ENCODE results near the gene SENP7. TPM values are rescaled to one million over a fixed set of nuclear protein-coding genes. Genes with fewer than 3 reads are reported as not detected.
"Not testable (repeated sequence)": the region's sequence is repeated elsewhere in the genome, so short reads cannot be mapped to it uniquely, and the experiment has no call there.

SENP7 gene
- polyA plus RNA-seq, 3 donors: 1.6 to 12.4 (median 3.8) TPM

GRCh38 chr3:101310978-101311375 lies 202.0 kb downstream of the SENP7 start:
- Mint-ChIP-seq H3K27ac (no peak overlapping the region), H3K4me1 (no peaks in the 10 kb centered on the region), H3K4me3 (no peak overlapping the region), H3K27me3 (ENCODE audit: low read depth in 3 of 3) (no peaks in the 10 kb centered on the region), H3K9me3 (peaks cover 20 to 31% (median 26%) of the 10 kb centered on the region in 7 donors), H3K36me3 (peaks cover 0 to 9% of the 10 kb centered on the region in 2 donors)
- H3K27me3 ChIP-seq (ENCODE audit: control insufficient read depth in 2 of 2, insufficient read depth in 2 of 2, low read length in 2 of 2): no peaks in the 10 kb centered on the region
- intact Hi-C loops (cut with micrococcal nuclease): no loop called here
- no peak overlapping the region for H3K27ac ChIP-seq (ENCODE audit: low read depth in 1 of 2, low read length in 2 of 2)
- no peak overlapping the region for H3K4me3 ChIP-seq (replicated peaks in 1 of 3; ENCODE audit: low read depth in 2 of 3, low read length in 3 of 3)
- H2AFZ ChIP-seq (ENCODE audit: insufficient read depth, low read depth, low read length, poor library complexity, severe bottlenecking): no peak overlapping the region
- no peak for DNase-seq
- H3K36me3 ChIP-seq (replicated peaks in 1 of 2; ENCODE audit: control insufficient read depth in 1 of 2, insufficient read depth in 2 of 2, low read length in 2 of 2): no peaks in the 10 kb centered on the region
- no peaks in the 10 kb centered on the region for H3K4me1 ChIP-seq (ENCODE audit: control insufficient read depth in 1 of 2, insufficient read depth in 2 of 2, low read length in 2 of 2)
- H3K9ac ChIP-seq (ENCODE audit: insufficient read depth, low read length, poor library complexity, severe bottlenecking): no peak overlapping the region
- peaks cover 18 to 30% of the 10 kb centered on the region in 2 donors for H3K9me3 ChIP-seq (replicated peaks in 1 of 2; ENCODE audit: control insufficient read depth in 1 of 2, insufficient read depth in 1 of 2, low read length in 2 of 2)
- H3K79me2 ChIP-seq (ENCODE audit: insufficient read depth, low read length): no peaks in the 10 kb centered on the region
- no peak overlapping the region for H3K4me2 ChIP-seq (replicated peaks; ENCODE audit: extremely low read depth, low read length, poor library complexity, severe bottlenecking)
- H4K20me1 ChIP-seq (ENCODE audit: insufficient read depth, low read length): no peaks in the 10 kb centered on the region
- no peak for TF ChIP-seq CTCF (IDR thresholded peaks at IDR 0.05)

- H3K36me3 ChIP-seq (replicated peaks in 1 of 2; ENCODE audit: control insufficient read depth in 1 of 2, insufficient read depth in 2 of 2, low read length in 2 of 2); H3K4me1 ChIP-seq (ENCODE audit: control insufficient read depth in 1 of 2, insufficient read depth in 2 of 2, low read length in 2 of 2); H3K27me3 ChIP-seq (ENCODE audit: control insufficient read depth in 2 of 2, insufficient read depth in 2 of 2, low read length in 2 of 2); H3K9ac ChIP-seq (ENCODE audit: insufficient read depth, low read length, poor library complexity, severe bottlenecking); DNase-seq; H3K4me3 ChIP-seq (replicated peaks in 1 of 3; ENCODE audit: low read depth in 2 of 3, low read length in 3 of 3); H3K27ac Mint-ChIP-seq; H3K4me1 Mint-ChIP-seq; H3K36me3 Mint-ChIP-seq; H4K20me1 ChIP-seq (ENCODE audit: insufficient read depth, low read length); H3K79me2 ChIP-seq (ENCODE audit: insufficient read depth, low read length); H3K4me3 Mint-ChIP-seq; H3K27me3 Mint-ChIP-seq (ENCODE audit: low read depth in 3 of 3); H2AFZ ChIP-seq (ENCODE audit: insufficient read depth, low read depth, low read length, poor library complexity, severe bottlenecking); intact Hi-C loops (cut with micrococcal nuclease); H3K27ac ChIP-seq (ENCODE audit: low read depth in 1 of 2, low read length in 2 of 2); H3K4me2 ChIP-seq (replicated peaks; ENCODE audit: extremely low read depth, low read length, poor library complexity, severe bottlenecking): not testable (repeated sequence)
- peaks cover 18 to 30% of the 10 kb centered on the region in 2 donors for H3K9me3 ChIP-seq (replicated peaks in 1 of 2; ENCODE audit: control insufficient read depth in 1 of 2, insufficient read depth in 1 of 2, low read length in 2 of 2)
- H3K9me3 Mint-ChIP-seq: peaks cover 18 to 31% (median 26%) of the 10 kb centered on the region in 7 donors
Measured at GRCh38 chr3:101308147-101308772, 204.8 kb downstream of the SENP7 start.

Data from CD14-positive monocyte (primary cell).